Fibroblast of skin of abdomen (primary cell): ENCODE results near the gene OTX1.
"Not testable (repeated sequence)": the region's sequence is repeated elsewhere in the genome, so short reads cannot be mapped to it uniquely, and the experiment has no call there.

Source experiments
- DNase-seq: peaks from one replicate; pipeline ENCODE4 v3.0.0-alpha.2; 2013

The OTX1 gene

DNA sequence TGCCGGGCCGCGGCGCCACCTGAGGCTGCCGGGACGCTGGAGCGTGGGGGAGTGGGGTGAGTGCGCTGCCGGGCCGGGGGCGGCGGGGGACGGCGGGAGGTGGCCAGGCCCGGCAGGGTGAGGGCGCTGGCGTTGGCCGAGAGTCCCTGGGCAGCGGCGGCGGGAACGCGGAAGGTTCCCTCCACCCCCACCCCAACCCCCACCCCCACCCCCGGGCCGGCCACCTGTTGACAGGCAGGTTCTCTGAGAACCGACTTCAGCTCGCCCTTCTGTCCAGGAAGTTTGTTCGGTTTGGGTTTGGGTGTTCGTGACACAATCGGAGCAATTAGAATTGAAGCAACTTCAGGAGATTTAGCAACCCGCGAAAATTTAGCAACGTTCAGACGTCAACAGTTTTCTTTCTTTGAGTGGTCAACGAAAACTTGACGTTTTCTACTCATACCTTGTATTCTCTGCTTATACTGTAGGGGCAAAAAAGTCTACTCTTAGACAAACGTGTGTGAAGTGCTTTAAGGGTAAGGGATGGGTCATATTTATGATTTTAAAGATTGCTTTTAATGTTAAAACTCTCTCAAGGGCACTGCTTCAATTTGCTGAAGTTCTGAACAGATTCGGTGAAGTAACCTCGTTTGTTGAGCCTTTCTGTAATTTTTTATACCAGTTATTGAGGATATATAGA is 9.3 kb downstream of the OTX1 start:
- no peak for DNase-seq

DNA sequence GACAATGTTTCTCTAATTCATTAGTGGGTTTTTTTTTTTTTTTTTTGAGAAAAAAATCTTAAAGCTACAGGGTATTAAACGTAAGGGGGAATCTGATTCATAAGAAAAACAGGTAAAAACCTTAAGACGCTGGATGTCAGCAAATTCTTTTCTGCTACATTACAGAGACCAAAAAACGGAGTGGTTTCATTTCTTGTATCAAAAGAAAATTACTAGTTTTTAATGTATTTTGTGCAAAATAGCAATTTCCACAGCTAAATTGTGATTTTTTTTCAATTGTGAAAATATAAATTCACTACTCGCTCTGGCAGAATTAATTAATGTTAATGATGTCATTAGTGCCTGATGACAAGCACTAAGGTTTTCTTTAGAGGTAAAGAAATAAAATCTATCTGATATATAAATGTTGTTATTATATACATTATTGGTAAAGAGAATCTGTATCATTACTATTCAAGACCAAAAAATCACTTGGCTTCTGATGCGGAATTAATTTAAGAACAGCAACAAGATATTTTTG is 9.9 kb downstream of the OTX1 start:
- no peak for DNase-seq

- no peak for DNase-seq
Observed at GRCh38 chr2:63064197-63064596, 13.6 kb downstream of the OTX1 start.

DNA sequence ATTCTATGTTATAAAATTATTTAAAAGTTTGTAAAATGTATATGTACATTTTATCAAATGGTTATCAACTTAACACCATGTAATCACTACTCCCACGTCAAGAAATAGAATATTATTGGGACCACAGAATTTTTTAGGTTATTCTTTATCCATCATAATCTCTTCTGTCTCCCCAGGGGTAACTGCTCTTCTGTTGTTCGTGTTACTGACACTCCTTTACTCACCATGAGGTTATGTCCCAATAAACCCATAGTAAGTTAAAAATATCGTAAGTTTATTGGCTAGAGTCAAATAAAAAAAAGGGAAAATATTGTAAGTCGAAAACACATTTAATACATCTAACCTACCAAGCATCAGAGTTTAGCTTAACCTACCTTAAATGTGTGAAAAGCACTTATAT is 14.0 kb downstream of the OTX1 start:
- DNase-seq, result no peak

- no peak for DNase-seq
Observed at GRCh38 chr2:63066265-63066664, 15.6 kb downstream of the OTX1 start.

DNA sequence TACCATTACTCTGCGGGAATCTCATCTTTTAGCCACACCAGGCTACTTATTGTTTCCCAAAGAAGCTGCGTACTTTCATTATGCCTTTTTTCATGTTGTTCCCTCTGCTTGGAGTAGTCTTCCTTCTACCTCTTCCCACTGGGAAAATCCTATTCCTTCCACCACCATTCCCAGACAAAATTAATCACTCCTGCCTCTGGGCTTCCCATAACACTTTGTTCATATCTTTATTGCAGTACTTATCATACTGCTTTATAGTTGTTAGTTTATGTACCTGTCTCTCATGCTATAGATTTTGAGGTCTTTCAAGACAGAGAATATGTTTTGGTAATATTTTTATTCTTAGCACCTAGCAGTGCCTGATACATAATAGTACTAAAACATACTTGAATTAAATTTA is 16.2 kb downstream of the OTX1 start:
- DNase-seq, result no peak

DNA sequence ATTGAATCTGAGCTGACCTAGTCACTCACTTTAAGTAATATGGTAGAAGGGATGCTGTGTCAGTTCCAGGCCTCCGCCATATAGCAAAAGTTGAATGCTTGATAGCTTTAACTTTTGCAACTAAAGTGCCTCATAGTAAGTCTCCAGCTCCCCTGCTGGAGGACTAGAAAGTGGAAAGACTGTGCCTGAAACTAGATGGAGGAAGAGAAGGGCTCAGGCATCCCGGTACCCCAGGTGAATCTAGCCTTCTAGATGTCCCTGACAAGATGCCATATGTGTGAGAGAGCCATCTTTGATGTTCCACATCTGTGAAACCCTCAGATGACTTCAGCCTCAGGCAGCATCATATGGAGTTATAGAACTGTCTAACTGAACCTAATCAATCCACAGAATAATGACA is 21.0 kb downstream of the OTX1 start:
- no peak for DNase-seq

GRCh38 chr2:63073994-63074393 is 23.4 kb downstream of the OTX1 start:
- DNase-seq, result no peak

GRCh38 chr2:63074399-63074798 is 23.8 kb downstream of the OTX1 start:
- not testable (repeated sequence) for DNase-seq

- DNase-seq, result no peak
Observed at GRCh38 chr2:63078852-63079606, 28.4 kb downstream of the OTX1 start.

DNA sequence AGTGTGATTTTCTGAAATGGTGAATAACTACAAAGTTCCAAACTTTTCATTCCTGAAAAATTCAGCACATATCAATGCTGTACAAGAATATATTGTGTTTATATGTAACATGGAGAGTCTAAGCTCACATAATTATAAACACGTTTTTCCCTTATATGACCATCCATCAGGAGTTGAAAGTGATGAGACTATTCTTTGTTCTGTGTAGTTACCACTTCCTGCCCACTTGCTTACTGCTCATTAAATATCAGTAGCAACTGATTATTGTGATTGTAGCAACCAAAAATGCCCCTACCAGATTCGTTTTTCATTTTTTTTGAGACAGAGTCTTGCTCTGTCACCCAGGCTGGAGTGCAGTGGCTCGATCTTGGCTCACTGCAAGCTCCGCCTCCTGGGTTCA is 30.8 kb downstream of the OTX1 start:
- no peak for DNase-seq

DNA sequence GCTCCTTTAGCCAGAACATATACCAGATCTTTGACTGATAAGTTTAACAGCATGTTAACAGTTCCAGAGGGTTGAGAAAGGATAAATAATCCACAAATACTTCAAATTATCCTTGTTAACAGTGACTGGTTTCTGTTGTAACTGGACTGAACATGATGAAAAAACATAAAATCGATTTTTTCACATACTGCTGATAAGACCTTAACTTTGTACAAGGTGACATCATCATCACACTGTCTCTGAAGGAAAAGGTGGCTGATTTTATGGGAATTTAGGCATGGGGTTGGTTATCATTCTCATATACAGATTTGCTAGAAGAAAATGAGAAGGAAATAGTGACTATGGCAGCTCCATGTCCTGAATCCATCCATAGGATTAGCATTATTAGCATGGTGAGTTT is 36.1 kb downstream of the OTX1 start:
- DNase-seq, result no peak

GRCh38 chr2:63092401-63092800 is 41.8 kb downstream of the OTX1 start:
- no peak for DNase-seq

DNA sequence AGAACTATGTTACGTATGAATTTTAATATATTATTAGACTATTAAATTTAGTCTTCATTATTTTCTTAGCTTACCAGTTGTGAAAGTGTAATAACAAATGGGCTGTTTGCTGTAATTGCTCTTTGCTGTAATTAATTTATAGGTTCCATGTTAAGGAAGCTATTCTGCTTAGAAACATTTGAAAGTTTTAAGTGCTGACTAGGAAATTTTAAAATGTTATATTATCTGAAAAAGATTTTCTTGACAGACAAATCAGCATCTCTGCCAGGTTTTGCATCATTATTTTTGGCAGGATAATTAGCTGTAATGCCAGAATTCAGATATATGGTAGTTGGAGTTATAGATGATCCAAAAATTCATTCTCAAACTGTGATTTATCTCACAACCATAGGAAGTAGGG is 42.2 kb downstream of the OTX1 start:
- no peak for DNase-seq

- DNase-seq, result no peak
Observed at GRCh38 chr2:63093502-63093901, 42.9 kb downstream of the OTX1 start.

GRCh38 chr2:63096491-63096890 is 45.9 kb downstream of the OTX1 start:
- no peak for DNase-seq

GRCh38 chr2:63099032-63099431 is 48.4 kb downstream of the OTX1 start:
- DNase-seq, result no peak

DNA sequence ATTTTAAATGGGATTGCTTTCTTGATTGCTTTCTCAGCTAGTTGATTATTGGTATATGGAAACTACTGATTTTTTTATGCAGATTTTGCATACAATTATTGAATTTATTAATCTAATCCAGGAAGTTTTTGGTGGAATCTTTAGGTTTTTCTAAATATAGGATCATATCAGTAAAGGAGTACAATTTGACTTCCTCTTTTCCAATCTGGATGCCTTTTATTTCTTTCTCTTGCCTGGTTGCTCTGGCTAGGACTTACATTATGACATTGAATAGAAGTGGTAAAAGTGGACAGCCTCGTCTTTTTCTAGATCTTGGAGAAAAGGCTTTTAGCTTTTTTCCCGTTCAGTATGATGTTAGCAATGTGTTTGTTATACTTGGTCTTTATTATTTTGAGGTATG is 51.3 kb downstream of the OTX1 start:
- DNase-seq, result no peak

- no peak for DNase-seq
Observed at GRCh38 chr2:63104482-63104881, 53.9 kb downstream of the OTX1 start.
